Caco-2 (cell line): Measurements from ENCODE around the gene DBX1. TPM values are rescaled to one million over a fixed set of nuclear protein-coding genes. Genes with fewer than 3 reads are reported as not detected.

ENCODE experiments used
- BruUV-seq: library from RNA; stranded (reverse); fragments of 400-500 nt; replicated peaks from 2 replicates; lab custom pipeline; 2021; lab: Mats Ljungman, UMichigan
- CTCF ChIA-PET: fragments of 300-600 bp; sonication (Branson Sonifier 250); formaldehyde crosslinking; loops from one replicate; lab custom pipeline; 2022; ENCODE audit warnings: antibody characterized with exemption; lab: Charles Lee
- POLR2A ChIA-PET: fragments of 300-600 bp; sonication (Branson Sonifier 250); formaldehyde crosslinking; loops from one replicate; lab custom pipeline; 2022; ENCODE audit warnings: antibody characterized with exemption; lab: Charles Lee
- DNase-seq, 2 experiments: peaks; one replicate each; pipeline versions ENCODE4 v3.0.0 to v3.0.0-alpha.2; 2020 to 2022
- H3K27me3 ChIP-seq: replicated peaks from 2 replicates; pipeline ENCODE4 v1.6.0; 2011; ENCODE audit warnings: low read length; ENCODE audit not compliant: control insufficient read depth, insufficient read depth
- H3K36me3 ChIP-seq: 2 replicates; pipeline ENCODE4 v1.5.1; 2011; ENCODE audit warnings: low read length; ENCODE audit not compliant: control insufficient read depth, insufficient read depth
- H3K4me1 ChIP-seq: fragments of 250-450 bp; sonication (Bioruptor Pico); 2 replicates; pipeline ENCODE4 v1.5.1; 2020; ENCODE audit warnings: mild to moderate bottlenecking
- H3K4me3 ChIP-seq: 2 replicates; pipeline ENCODE4 v1.5.1; 2011; ENCODE audit warnings: low read depth, mild to moderate bottlenecking, control low read depth, low read length
- H3K9me3 ChIP-seq: fragments of 250-450 bp; sonication (Bioruptor Pico); 2 replicates; pipeline ENCODE4 v1.5.1; 2020; ENCODE audit warnings: mild to moderate bottlenecking, moderate library complexity
- H3K27ac Mint-ChIP-seq: one replicate; pipeline ENCODE4 v1.8.0; 2022; ENCODE audit warnings: mixed read lengths; ENCODE audit not compliant: unreplicated experiment
- H3K27me3 Mint-ChIP-seq: one replicate; pipeline ENCODE4 v1.8.0; 2022; ENCODE audit warnings: mixed read lengths; ENCODE audit not compliant: insufficient read depth, unreplicated experiment
- H3K36me3 Mint-ChIP-seq: one replicate; pipeline ENCODE4 v1.8.0; 2022; ENCODE audit warnings: mild to moderate bottlenecking, mixed read lengths; ENCODE audit not compliant: insufficient read depth, unreplicated experiment
- H3K4me1 Mint-ChIP-seq: one replicate; pipeline ENCODE4 v1.8.0; 2022; ENCODE audit warnings: low read depth, mixed read lengths; ENCODE audit not compliant: unreplicated experiment
- H3K4me3 Mint-ChIP-seq: one replicate; pipeline ENCODE4 v1.8.0; 2022; ENCODE audit warnings: mild to moderate bottlenecking, moderate library complexity, mixed read lengths; ENCODE audit not compliant: unreplicated experiment
- H3K9me3 Mint-ChIP-seq: one replicate; pipeline ENCODE4 v1.8.0; 2022; ENCODE audit warnings: mixed read lengths; ENCODE audit not compliant: unreplicated experiment
- intact Hi-C: fragments of 100-400 bp; cut with micrococcal nuclease; formaldehyde crosslinking; loops from one replicate; pipeline ENCODE4 v1.10.0; 2022; ENCODE audit not compliant: unreplicated experiment
- total RNA-seq: library from RNA; stranded (reverse); gene quantifications from 2 replicates; pipeline ENCODE4 v1.2.3, GENCODE V29; 2022
- TF ChIP-seq, protein P1 (sequence below), 2 experiments: fragments of 200-600 bp in 1 of 2; IDR thresholded peaks; 1 replicate in 1 of 2; 2 replicates in 1 of 2; pipeline versions ENCODE4 v1.5.1 to v1.8.0; 2011 to 2022; ENCODE audit warnings: antibody characterized with exemption in 1 of 2, control low read depth in 1 of 2, inconsistent platforms in 1 of 2, low read depth in 1 of 2, low read length in 1 of 2, mild to moderate bottlenecking in 1 of 2, moderate library complexity in 1 of 2; ENCODE audit not compliant: insufficient read depth in 1 of 2, severe bottlenecking in 1 of 2, unreplicated experiment in 1 of 2

The DBX1 gene
- total RNA-seq, 1 experiment from 2014 or later = not detected

- H3K27ac Mint-ChIP-seq = no peak overlapping the region
- no peaks in the 10 kb centered on the region for H3K9me3 Mint-ChIP-seq
- ChIA-PET POLR2A (no interaction called here), CTCF (no interaction called here)
- H3K4me3 Mint-ChIP-seq = no peak overlapping the region
- Histone ChIP-seq H3K36me3 (no peaks in the 10 kb centered on the region; the same call in 1 of the 2 replicates), H3K27me3 (no peaks in the 10 kb centered on the region), H3K9me3 (no peaks in the 10 kb centered on the region), H3K4me3 (no peak overlapping the region), H3K4me1 (no peaks in the 10 kb centered on the region)
- BruUV-seq = no TSS peak
- TF ChIP-seq, protein P1, sequence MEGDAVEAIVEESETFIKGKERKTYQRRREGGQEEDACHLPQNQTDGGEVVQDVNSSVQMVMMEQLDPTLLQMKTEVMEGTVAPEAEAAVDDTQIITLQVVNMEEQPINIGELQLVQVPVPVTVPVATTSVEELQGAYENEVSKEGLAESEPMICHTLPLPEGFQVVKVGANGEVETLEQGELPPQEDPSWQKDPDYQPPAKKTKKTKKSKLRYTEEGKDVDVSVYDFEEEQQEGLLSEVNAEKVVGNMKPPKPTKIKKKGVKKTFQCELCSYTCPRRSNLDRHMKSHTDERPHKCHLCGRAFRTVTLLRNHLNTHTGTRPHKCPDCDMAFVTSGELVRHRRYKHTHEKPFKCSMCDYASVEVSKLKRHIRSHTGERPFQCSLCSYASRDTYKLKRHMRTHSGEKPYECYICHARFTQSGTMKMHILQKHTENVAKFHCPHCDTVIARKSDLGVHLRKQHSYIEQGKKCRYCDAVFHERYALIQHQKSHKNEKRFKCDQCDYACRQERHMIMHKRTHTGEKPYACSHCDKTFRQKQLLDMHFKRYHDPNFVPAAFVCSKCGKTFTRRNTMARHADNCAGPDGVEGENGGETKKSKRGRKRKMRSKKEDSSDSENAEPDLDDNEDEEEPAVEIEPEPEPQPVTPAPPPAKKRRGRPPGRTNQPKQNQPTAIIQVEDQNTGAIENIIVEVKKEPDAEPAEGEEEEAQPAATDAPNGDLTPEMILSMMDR (IDR thresholded peaks at IDR 0.05; ENCODE audit: insufficient read depth in 1 of 2, low read depth in 1 of 2, low read length in 1 of 2, severe bottlenecking in 1 of 2, unreplicated experiment in 1 of 2) = no peak
- DNase-seq = no peak
- no peaks in the 10 kb centered on the region for H3K4me1 Mint-ChIP-seq
- H3K27me3 Mint-ChIP-seq = no peaks in the 10 kb centered on the region
- peaks cover 46% of the 10 kb centered on the region for H3K36me3 Mint-ChIP-seq
- intact Hi-C loops = loop anchor here (10.0 kb wide), 1 partner anchor 124 kb away; no protein-coding TSS in a partner anchor
Measured at GRCh38 chr11:20120134-20120925, 39.9 kb downstream of the DBX1 start.

DNA sequence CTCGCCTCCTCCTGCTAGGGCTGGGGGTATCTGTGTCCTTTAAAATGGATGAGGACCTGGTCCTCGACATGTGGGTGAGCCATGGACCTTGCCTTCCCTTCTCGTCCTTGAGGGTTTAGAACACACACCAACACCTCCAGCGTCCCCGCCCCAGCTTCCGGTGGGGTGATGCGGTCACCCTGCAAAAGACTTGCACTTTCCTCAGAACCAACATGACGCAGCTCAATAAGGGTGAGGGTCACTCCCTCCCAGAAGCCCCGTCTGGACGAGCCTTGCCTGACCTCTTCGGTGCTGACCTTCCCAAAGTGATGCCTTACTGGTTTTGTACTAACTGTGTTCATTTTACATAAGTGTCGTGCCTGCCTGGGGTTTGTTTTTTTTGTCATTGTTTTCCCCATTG, 41.0 kb downstream of the DBX1 start:
- ChIA-PET POLR2A (no interaction called here), CTCF (interaction anchor here (1.4 kb wide), 1 partner anchor 9 kb away, joined by 6 read pairs; no protein-coding TSS in a partner anchor)
- no peak overlapping the region for H3K27ac Mint-ChIP-seq
- no peaks in the 10 kb centered on the region for H3K27me3 ChIP-seq
- H3K9me3 Mint-ChIP-seq = no peaks in the 10 kb centered on the region
- H3K4me1 ChIP-seq = no peaks in the 10 kb centered on the region
- TF ChIP-seq, protein P1 (IDR thresholded peaks at IDR 0.05; ENCODE audit: insufficient read depth in 1 of 2, low read depth in 1 of 2, low read length in 1 of 2, severe bottlenecking in 1 of 2, unreplicated experiment in 1 of 2) = no peak
- H3K4me3 ChIP-seq = no peak overlapping the region
- H3K36me3 Mint-ChIP-seq = peaks cover 54% of the 10 kb centered on the region
- no peaks in the 10 kb centered on the region for H3K4me1 Mint-ChIP-seq
- H3K4me3 Mint-ChIP-seq = no peak overlapping the region
- H3K36me3 ChIP-seq = peaks cover 2% of the 10 kb centered on the region; the same call in 1 of the 2 replicates
- intact Hi-C loops = no loop called here
- BruUV-seq = no TSS peak
- H3K27me3 Mint-ChIP-seq = no peaks in the 10 kb centered on the region
- H3K9me3 ChIP-seq = no peaks in the 10 kb centered on the region
- DNase-seq = no peak

DNA sequence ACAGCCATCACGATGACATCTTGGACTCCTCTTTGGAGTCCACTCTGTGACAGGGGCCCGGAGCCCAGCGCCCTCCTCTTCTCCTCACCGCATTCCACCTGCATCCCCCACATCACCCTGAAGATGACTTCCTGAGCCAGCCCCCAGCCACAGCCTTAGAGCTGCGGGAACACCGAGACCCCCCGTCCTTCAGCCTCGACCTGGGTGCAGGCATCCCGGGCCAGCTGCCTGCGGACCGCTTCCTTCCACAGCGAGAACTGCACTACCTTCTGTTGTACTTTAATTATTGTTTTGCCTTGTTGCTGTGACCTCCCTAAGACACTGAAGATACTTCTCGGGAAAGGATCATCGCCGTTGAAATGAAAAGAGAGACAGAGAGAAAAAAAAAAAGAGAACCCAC, 42.1 kb downstream of the DBX1 start:
- Mint-ChIP-seq H3K27ac (no peak overlapping the region), H3K27me3 (no peaks in the 10 kb centered on the region), H3K9me3 (no peaks in the 10 kb centered on the region), H3K36me3 (peaks cover 62% of the 10 kb centered on the region), H3K4me3 (no peak overlapping the region), H3K4me1 (no peaks in the 10 kb centered on the region)
- BruUV-seq = TSS peak; percentile 18
- Histone ChIP-seq H3K4me1 (no peaks in the 10 kb centered on the region), H3K36me3 (peaks cover 2% of the 10 kb centered on the region; the same call in 1 of the 2 replicates), H3K9me3 (no peaks in the 10 kb centered on the region), H3K4me3 (no peak overlapping the region), H3K27me3 (no peaks in the 10 kb centered on the region)
- CTCF ChIA-PET = interaction anchor here (0.6 to 1.4 kb wide), 2 partner anchors 10 to 166 kb away, joined by 3 to 6 read pairs; no protein-coding TSS in a partner anchor
- POLR2A ChIA-PET = no interaction called here
- intact Hi-C loops = no loop called here
- DNase-seq = no peak
- TF ChIP-seq, protein P1 (IDR thresholded peaks at IDR 0.05; ENCODE audit: insufficient read depth in 1 of 2, low read depth in 1 of 2, low read length in 1 of 2, severe bottlenecking in 1 of 2, unreplicated experiment in 1 of 2) = no peak
